T-helper 2 cell treated with Interferon-gamma antibody and Interleukin-4, amounts not matched to agents 5 μg/mL and 100 μg/mL, for 36 hours (primary cell): Measurements from ENCODE around the gene MAP3K1.

Experiments used
- DNase-seq: peaks from one replicate; pipeline ENCODE4 v3.0.0; 2021; ENCODE audit warnings: low spot score
- H3K27ac Mint-ChIP-seq: one replicate; pipeline ENCODE4 v1.8.0; 2021; ENCODE audit warnings: mild to moderate bottlenecking, mixed read lengths
- H3K27me3 Mint-ChIP-seq: one replicate; pipeline ENCODE4 v1.8.0; 2021; ENCODE audit warnings: low read depth, mixed read lengths
- H3K36me3 Mint-ChIP-seq: one replicate; pipeline ENCODE4 v1.8.0; 2021; ENCODE audit warnings: low read depth, mixed read lengths
- H3K4me1 Mint-ChIP-seq: one replicate; pipeline ENCODE4 v1.8.0; 2021; ENCODE audit warnings: low read depth, mixed read lengths
- H3K4me3 Mint-ChIP-seq: one replicate; pipeline ENCODE4 v1.8.0; 2022; ENCODE audit warnings: mild to moderate bottlenecking, moderate library complexity, mixed read lengths
- H3K9me3 Mint-ChIP-seq: one replicate; pipeline ENCODE4 v1.8.0; 2021; ENCODE audit warnings: mixed read lengths

Gene MAP3K1

DNA sequence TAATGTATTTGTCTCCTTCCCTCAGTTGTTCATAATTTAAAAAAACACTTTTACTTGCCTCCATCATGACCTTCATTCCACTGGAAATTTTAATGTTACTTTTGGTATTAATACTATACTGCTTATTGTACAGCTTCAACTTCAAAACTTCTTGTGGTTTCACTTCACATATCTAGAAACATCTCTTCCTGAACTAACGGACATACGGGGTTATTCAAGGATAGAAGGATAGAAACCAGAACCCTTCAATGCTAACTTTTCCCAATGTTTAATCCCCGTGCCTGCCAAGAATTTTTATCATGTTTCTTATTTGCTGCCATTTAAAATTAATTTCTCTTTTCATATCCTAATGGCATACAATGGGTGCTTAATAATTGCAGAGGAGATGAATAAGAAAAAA is 57.7 kb downstream of the MAP3K1 start:
- no peak overlapping the region for H3K27ac Mint-ChIP-seq
- no peak for DNase-seq
- H3K27me3 Mint-ChIP-seq = no peaks in the 10 kb centered on the region
- H3K4me3 Mint-ChIP-seq = no peak overlapping the region
- H3K4me1 Mint-ChIP-seq = peaks cover 12% of the 10 kb centered on the region
- no peaks in the 10 kb centered on the region for H3K9me3 Mint-ChIP-seq
- peaks cover 67% of the 10 kb centered on the region for H3K36me3 Mint-ChIP-seq

DNA sequence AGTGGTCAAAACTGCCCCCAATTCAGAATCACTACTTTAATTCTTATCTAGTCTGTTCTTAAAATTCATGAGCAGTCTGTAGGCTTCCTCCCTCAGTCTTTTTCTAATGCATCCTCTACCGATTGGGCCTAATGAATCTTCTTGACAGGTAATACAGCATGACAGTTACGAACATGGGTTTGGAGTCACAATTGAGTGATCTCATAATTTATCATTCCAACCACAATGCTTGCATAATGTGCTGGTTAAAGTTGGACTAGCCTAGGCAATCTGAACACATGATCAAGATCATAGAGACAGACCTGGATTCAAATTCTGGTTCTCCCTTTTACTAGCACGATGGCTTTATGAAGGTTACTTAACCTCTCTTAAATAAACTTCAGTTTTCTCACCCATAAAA is 61.0 kb downstream of the MAP3K1 start:
- no peak overlapping the region for H3K27ac Mint-ChIP-seq
- peaks cover 71% of the 10 kb centered on the region for H3K36me3 Mint-ChIP-seq
- no peaks in the 10 kb centered on the region for H3K9me3 Mint-ChIP-seq
- H3K4me1 Mint-ChIP-seq = peaks cover 12% of the 10 kb centered on the region
- DNase-seq = no peak
- no peaks in the 10 kb centered on the region for H3K27me3 Mint-ChIP-seq
- H3K4me3 Mint-ChIP-seq = no peak overlapping the region

- H3K27me3 Mint-ChIP-seq = no peaks in the 10 kb centered on the region
- no peak overlapping the region for H3K4me3 Mint-ChIP-seq
- H3K4me1 Mint-ChIP-seq = peaks cover 5% of the 10 kb centered on the region
- peaks cover 72% of the 10 kb centered on the region for H3K36me3 Mint-ChIP-seq
- no peak overlapping the region for H3K27ac Mint-ChIP-seq
- no peaks in the 10 kb centered on the region for H3K9me3 Mint-ChIP-seq
- DNase-seq = no peak
Measured at GRCh38 chr5:56881571-56881970, 66.2 kb downstream of the MAP3K1 start.

GRCh38 chr5:56893251-56893951 is 78.1 kb downstream of the MAP3K1 start:
- H3K4me3 Mint-ChIP-seq = no peak overlapping the region
- H3K27ac Mint-ChIP-seq = peak overlapping the region; percentile 13
- peaks cover 4% of the 10 kb centered on the region for H3K4me1 Mint-ChIP-seq
- peaks cover 69% of the 10 kb centered on the region for H3K36me3 Mint-ChIP-seq
- H3K27me3 Mint-ChIP-seq = no peaks in the 10 kb centered on the region
- no peak for DNase-seq
- no peaks in the 10 kb centered on the region for H3K9me3 Mint-ChIP-seq

GRCh38 chr5:56896763-56897162 is 81.4 kb downstream of the MAP3K1 start:
- no peaks in the 10 kb centered on the region for H3K27me3 Mint-ChIP-seq
- H3K27ac Mint-ChIP-seq = no peak overlapping the region
- no peak for DNase-seq
- peaks cover 4% of the 10 kb centered on the region for H3K4me1 Mint-ChIP-seq
- H3K36me3 Mint-ChIP-seq = peaks cover 39% of the 10 kb centered on the region
- no peak overlapping the region for H3K4me3 Mint-ChIP-seq
- H3K9me3 Mint-ChIP-seq = no peaks in the 10 kb centered on the region

DNA sequence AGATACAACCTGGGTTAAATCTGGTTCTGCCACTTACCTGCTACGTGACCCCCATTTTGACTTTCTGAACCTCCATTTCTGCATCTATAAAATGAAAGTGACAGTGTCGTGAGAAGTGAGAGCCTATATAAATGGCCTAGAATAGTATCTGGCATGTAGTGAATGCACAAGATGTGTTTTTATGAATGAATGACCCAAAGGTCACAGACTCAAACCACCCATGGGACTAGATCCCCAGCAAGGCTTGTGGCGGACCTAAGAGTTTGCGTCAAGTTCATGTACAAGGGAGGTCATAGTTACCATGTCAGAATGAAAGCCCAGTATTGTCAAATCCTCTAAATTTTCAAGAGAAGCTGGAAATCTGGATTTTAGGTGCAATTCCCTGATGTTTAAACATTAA is 82.9 kb downstream of the MAP3K1 start:
- Mint-ChIP-seq H3K36me3 (peaks cover 29% of the 10 kb centered on the region), H3K27me3 (peaks cover 1% of the 10 kb centered on the region), H3K4me3 (no peak overlapping the region), H3K4me1 (peaks cover 4% of the 10 kb centered on the region), H3K27ac (no peak overlapping the region), H3K9me3 (no peaks in the 10 kb centered on the region)
- DNase-seq = no peak

DNA sequence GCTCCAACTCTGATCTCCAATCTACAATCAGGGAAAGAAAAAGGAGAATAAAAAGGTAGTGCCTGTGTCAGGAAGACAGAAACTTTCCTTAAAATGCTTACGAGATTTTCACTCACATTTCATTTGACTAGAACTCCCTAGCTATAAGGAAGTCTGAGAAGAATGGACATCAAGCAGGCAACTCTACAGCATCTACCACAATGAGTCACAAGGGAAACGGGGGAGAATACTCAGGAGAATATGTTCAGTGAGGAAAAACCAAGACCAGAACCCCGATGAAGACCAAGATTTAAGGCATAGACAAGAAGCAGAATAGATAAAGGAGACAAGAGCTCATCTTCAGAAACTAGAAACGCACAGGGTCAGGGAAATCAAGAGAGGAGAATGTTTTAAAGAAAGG is 85.0 kb downstream of the MAP3K1 start:
- Mint-ChIP-seq H3K27ac (no peak overlapping the region), H3K36me3 (peaks cover 14% of the 10 kb centered on the region), H3K27me3 (peaks cover 14% of the 10 kb centered on the region), H3K9me3 (no peaks in the 10 kb centered on the region), H3K4me3 (no peak overlapping the region), H3K4me1 (no peaks in the 10 kb centered on the region)
- no peak for DNase-seq

DNA sequence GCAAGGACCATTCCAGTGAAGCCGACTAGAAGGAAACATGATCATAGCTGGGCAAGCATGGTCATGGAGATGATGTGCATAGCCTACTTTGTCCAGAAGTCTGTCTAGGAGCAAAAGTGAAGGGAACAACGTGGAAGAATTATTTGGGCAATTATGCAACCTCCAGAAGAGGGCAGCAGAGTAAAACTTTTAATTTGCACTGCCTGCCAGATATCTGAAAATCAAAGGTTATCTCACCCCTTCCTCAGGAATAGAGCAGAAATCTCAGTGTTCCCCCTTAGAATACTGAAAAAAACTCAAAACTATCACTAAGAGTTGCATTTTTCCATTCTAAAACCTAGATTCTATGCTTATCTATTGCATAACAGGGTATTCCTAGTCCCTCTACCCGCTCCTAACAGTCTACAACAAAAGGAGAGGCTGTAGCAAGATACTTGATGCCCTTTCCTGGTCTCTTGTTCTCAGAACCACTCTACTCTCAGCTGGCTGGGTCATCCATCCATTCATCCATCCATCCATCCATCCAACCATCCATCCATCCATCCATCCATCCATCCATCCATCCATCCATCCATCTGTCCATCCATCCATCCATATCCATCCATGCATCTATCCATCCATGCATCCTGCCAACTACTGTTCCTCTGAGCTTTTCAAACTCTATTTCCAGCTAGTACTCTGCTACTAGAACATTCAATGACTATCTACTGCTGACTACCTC is 85.7 kb downstream of the MAP3K1 start:
- H3K9me3 Mint-ChIP-seq = no peaks in the 10 kb centered on the region
- no peak overlapping the region for H3K4me3 Mint-ChIP-seq
- no peaks in the 10 kb centered on the region for H3K4me1 Mint-ChIP-seq
- peaks cover 16% of the 10 kb centered on the region for H3K27me3 Mint-ChIP-seq
- peaks cover 11% of the 10 kb centered on the region for H3K36me3 Mint-ChIP-seq
- no peak overlapping the region for H3K27ac Mint-ChIP-seq
- DNase-seq = no peak

DNA sequence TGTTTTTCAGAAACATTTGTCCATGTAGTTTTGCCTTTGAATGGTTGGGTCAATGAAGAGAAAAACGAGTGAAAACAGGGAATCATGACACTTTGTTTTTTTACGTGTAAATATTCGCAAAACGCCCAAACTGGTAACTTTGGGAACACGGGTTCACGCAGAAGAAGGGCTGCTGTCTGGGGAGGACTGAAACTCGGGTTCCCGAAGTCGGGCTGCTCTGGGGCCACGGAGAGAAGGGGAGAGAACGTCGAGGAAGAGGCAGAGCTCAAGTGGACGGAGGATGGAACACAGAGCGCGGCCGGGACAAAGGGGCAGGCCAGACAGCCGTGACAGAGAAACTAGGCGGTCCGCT is 93.6 kb downstream of the MAP3K1 start:
- Mint-ChIP-seq H3K27ac (peak overlapping the region; percentile 81), H3K9me3 (peaks cover 5% of the 10 kb centered on the region), H3K27me3 (peaks cover 18% of the 10 kb centered on the region), H3K4me1 (peaks cover 23% of the 10 kb centered on the region), H3K36me3 (peaks cover 3% of the 10 kb centered on the region), H3K4me3 (peak overlapping the region; percentile 91)
- DNase-seq = no peak

DNA sequence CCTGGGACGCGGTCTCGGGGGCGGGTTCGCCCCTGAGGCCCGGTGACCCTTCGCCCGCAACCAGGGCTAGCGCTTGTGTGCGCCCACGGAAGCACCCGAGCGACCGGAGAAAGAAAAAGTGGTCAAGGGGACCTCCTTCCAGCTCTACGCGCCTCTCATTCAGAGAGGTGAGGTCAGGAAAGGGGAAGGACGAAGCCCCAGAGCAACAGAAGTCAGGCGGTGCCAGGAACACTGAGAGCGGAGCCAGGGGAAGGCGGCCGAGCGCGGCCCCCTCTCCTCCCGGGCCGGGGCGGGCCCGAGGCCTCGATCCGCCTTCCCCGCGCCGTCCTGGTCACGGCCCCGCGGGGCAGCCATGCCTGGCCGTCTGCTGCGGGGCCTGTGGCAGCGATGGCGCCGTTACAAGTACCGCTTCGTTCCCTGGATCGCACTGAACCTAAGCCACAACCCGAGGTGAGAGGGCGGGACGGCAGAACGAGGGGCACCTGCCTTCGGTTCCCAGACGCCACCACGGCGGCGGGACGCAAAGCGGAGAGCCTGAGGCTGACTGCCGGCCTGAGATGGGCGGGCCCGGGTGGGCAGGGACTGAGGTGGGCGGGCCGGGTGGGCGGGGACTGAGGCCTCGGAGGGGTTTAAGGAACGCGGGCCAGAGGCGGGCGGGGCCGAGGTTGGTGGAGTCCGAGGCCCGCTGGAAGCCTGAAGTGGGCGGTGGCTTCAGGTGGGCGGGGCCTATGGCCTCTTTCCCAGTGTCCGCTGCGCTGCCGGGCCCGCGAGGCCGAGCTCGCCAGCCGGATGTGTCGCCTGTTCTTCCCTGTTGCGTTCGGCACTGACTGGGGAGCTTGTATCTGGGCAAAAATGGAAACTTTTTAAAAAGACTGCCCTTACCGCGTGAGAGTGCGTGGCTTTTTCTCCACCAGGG is 94.2 kb downstream of the MAP3K1 start, which contains the start of gene SETD9:
SETD9 (plus strand) TSS at position 303 of the 916 bp plus-strand sequence; CDS start at position 353, 50 bp downstream.
- peak within 1 kb of the TSS; percentile 81 for H3K27ac Mint-ChIP-seq
- H3K27me3 Mint-ChIP-seq = peaks cover 14% of the 10 kb centered on the region
- peaks cover 5% of the 10 kb centered on the region for H3K9me3 Mint-ChIP-seq
- H3K4me3 Mint-ChIP-seq = peak within 1 kb of the TSS; percentile 91
- DNase-seq = peak; percentile 96
- peaks cover 3% of the 10 kb centered on the region for H3K36me3 Mint-ChIP-seq
- peaks cover 23% of the 10 kb centered on the region for H3K4me1 Mint-ChIP-seq

DNA sequence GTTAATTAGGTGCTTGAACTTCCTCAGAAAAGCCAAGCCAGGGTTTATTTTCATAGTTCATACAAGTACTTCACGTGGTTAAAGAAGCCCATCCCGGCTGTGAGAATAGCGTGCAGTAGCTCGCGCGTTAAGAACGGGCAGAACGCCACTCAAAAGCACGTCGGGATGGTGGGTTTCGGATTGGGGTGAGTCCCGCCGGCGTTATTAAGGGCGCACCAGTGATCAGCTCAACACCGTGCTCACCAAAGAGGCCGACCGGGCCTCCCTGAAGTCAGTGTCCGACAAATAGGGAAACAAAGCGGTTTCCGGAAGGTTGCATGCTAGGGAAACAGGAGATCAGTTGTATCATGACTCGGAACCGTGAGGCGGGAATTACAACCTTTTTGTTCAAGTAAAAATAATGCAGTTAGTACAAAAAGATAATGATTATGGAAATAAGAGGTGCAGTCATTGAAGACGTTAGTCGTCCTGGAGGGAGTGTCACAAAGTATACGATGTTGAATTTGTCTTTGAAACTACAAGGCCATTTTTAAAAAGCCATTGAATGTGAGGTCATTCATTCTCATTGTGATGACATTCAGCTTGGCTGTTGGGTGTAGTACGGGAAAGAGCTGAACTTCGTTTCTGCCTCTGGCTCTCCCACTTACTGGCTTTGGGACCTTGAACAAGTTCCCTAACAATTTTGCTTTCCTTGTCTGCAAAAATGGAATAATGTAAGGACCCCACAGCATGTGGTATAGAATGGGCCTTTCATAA is 95.0 kb downstream of the MAP3K1 start:
- H3K4me3 Mint-ChIP-seq = peak overlapping the region; percentile 91
- H3K4me1 Mint-ChIP-seq = peaks cover 23% of the 10 kb centered on the region
- H3K27me3 Mint-ChIP-seq = peaks cover 12% of the 10 kb centered on the region
- H3K36me3 Mint-ChIP-seq = peaks cover 3% of the 10 kb centered on the region
- no peak for DNase-seq
- H3K27ac Mint-ChIP-seq = peak overlapping the region; percentile 81
- H3K9me3 Mint-ChIP-seq = peaks cover 5% of the 10 kb centered on the region

DNA sequence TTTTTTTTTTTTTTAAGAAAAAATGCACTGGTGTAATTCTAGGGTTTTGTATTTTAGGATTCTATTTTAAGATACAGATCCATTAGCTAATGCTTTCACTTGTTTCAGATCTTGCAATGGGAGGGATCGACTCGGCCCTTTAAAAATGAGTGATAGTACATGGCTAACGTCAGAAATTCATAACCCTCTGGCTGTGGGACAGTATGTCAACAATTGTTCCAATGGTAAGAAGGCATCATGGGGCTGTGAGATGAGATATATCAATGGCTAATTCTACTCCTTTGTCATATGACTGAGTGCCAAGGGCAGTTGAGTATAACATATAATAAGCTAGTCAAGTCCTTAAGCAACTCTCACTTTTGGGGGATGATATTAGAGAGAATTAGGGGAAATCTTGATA is 98.4 kb downstream of the MAP3K1 start:
- peaks cover 22% of the 10 kb centered on the region for H3K4me1 Mint-ChIP-seq
- DNase-seq = no peak
- no peaks in the 10 kb centered on the region for H3K9me3 Mint-ChIP-seq
- H3K27ac Mint-ChIP-seq = no peak overlapping the region
- peaks cover 6% of the 10 kb centered on the region for H3K36me3 Mint-ChIP-seq
- no peaks in the 10 kb centered on the region for H3K27me3 Mint-ChIP-seq
- H3K4me3 Mint-ChIP-seq = no peak overlapping the region

- Mint-ChIP-seq H3K4me1 (peaks cover 18% of the 10 kb centered on the region), H3K27me3 (no peaks in the 10 kb centered on the region), H3K27ac (no peak overlapping the region), H3K4me3 (no peak overlapping the region), H3K36me3 (peaks cover 6% of the 10 kb centered on the region), H3K9me3 (no peaks in the 10 kb centered on the region)
- DNase-seq = no peak
Measured at GRCh38 chr5:56914678-56915077, 99.3 kb downstream of the MAP3K1 start.
